ENCODE results near the gene NUP210L. TPM values are rescaled to one million over a fixed set of nuclear protein-coding genes. Genes with fewer than 3 reads are reported as not detected.

The NUP210L gene
- total and polyA plus RNA-seq, 2 experiments from 2014 or later = 0.10 TPM; not detected in 1

- H3K79me2 ChIP-seq (replicated peaks; ENCODE audit: insufficient read depth) = no peaks in the 10 kb centered on the region
- Mint-ChIP-seq H3K9me3 (peaks cover 3% of the 10 kb centered on the region; the same call in 2 of the 3 replicates), H3K27me3 (ENCODE audit: insufficient read depth, low read depth, poor library complexity) (no peaks in the 10 kb centered on the region), H3K27ac (no peak overlapping the region), H3K36me3 (ENCODE audit: low read depth) (no peaks in the 10 kb centered on the region), H3K4me1 (no peaks in the 10 kb centered on the region), H3K4me3 (no peak overlapping the region)
- no peak for ATAC-seq
- H3K4me3 ChIP-seq = no peak overlapping the region
- no peaks in the 10 kb centered on the region for H3K27me3 ChIP-seq (ENCODE audit: insufficient read depth)
- no peaks in the 10 kb centered on the region for H4K20me1 ChIP-seq (replicated peaks; ENCODE audit: insufficient read depth)
- TF ChIP-seq STAT1 (IDR thresholded peaks at IDR 0.05; ENCODE audit: unreplicated experiment) = no peak
- no peak for TF ChIP-seq ETS1 (IDR thresholded peaks at IDR 0.05)
- TF ChIP-seq REST (IDR thresholded peaks at IDR 0.05; ENCODE audit: unreplicated experiment) = no peak
- no peak for TF ChIP-seq EZH2 (IDR thresholded peaks at IDR 0.05; ENCODE audit: low read depth, unreplicated experiment)
- no peak for TF ChIP-seq ZNF331 (CRISPR knock-in tag; IDR thresholded peaks at IDR 0.05; ENCODE audit: low read depth)
- TF ChIP-seq CTCF (conservative IDR thresholded peaks at IDR 0.05; ENCODE audit: low read depth in 2 of 2) = no peak
- TF ChIP-seq ZNF462 (CRISPR knock-in tag; IDR thresholded peaks at IDR 0.05) = no peak
- TF ChIP-seq CREB1 (CRISPR knock-in tag; IDR thresholded peaks at IDR 0.05; ENCODE audit: low read depth) = no peak
- no peak for TF ChIP-seq EZH2phosphoT487 (IDR thresholded peaks at IDR 0.05; ENCODE audit: unreplicated experiment)
- no peak for TF ChIP-seq ZNF114 (CRISPR knock-in tag; IDR thresholded peaks at IDR 0.05)
- no peaks in the 10 kb centered on the region for H3K36me3 ChIP-seq (ENCODE audit: insufficient read depth)
- no peak overlapping the region for H3K27ac ChIP-seq (ENCODE audit: low read depth)
- H3K4me1 ChIP-seq (ENCODE audit: insufficient read depth) = no peaks in the 10 kb centered on the region; the same call in 1 of the 2 replicates
- no peak overlapping the region for H2AFZ ChIP-seq
- no peak overlapping the region for H3K4me2 ChIP-seq
- H3F3A ChIP-seq (replicated peaks; ENCODE audit: low read depth) = no peaks in the 10 kb centered on the region
- H3K9me2 ChIP-seq (ENCODE audit: insufficient read depth) = no peaks in the 10 kb centered on the region
- no peak for DNase-seq (ENCODE audit: low spot score)
These were observed 59.3 kb downstream of the NUP210L start for GRCh38 chr1:154095456-154096060.
